K562 (cell line): ENCODE results near the gene ORAI1. TPM values are rescaled to one million over a fixed set of nuclear protein-coding genes. Genes with fewer than 3 reads are reported as not detected.
A peak's percentile ranks its signal among the peaks of the same experiment; 100 is the strongest.

Experiments
- BCOR ChIP-seq: fragments of 450-650 bp; IDR thresholded peaks from 2 replicates; pipeline ENCODE4 v1.6.1; 2016
- BDP1 ChIP-seq: IDR thresholded peaks from 3 replicates; pipeline ENCODE4 v1.6.1; 2011; ENCODE audit not compliant: insufficient read length, insufficient read depth
- CBX5 ChIP-seq: IDR thresholded peaks from 2 replicates; pipeline ENCODE4 v1.6.1; 2014; ENCODE audit warnings: low read depth, borderline replicate concordance
- DIDO1 ChIP-seq: fragments of 450-650 bp; IDR thresholded peaks from 2 replicates; pipeline ENCODE4 v1.6.1; 2016; ENCODE audit warnings: low read depth, missing biosample characterization, missing genetic modification characterization
- POLR2AphosphoS5 ChIP-seq: IDR thresholded peaks from 2 replicates; pipeline ENCODE4 v1.6.1; 2011; ENCODE audit warnings: mild to moderate bottlenecking, low read depth, low read length, moderate library complexity; ENCODE audit not compliant: control insufficient read depth, insufficient read depth
- RBM14 ChIP-seq: fragments of 200-400 bp; formaldehyde crosslinking; IDR thresholded peaks from 2 replicates; pipeline ENCODE4 v1.6.1; 2018; ENCODE audit warnings: low read depth, mild to moderate bottlenecking, low read length, moderate library complexity, borderline replicate concordance; ENCODE audit not compliant: insufficient read depth
- RBM25 ChIP-seq: fragments of 200-400 bp; formaldehyde crosslinking; IDR thresholded peaks from 2 replicates; pipeline ENCODE4 v1.6.1; 2018; ENCODE audit warnings: low read length, low read depth, moderate library complexity; ENCODE audit not compliant: severe bottlenecking
- U2AF2 ChIP-seq: fragments of 200-400 bp; formaldehyde crosslinking; optimal IDR thresholded peaks from 2 replicates; pipeline ENCODE3; 2017; ENCODE audit warnings: low read depth, mild to moderate bottlenecking, low read length
- polyA plus RNA-seq, 8 experiments: library from polyadenylated mRNA; depleted of rRNA in 4 of 8; stranded (reverse) in 5 of 8; unstranded in 3 of 8; fragments of >200 nt; fragmentation: Nextera tagmentation in 2 of 8; fragmentation: Illumina TruSeq in 1 of 8; extraction: Ambion mirVana in 2 of 8; extraction: Trizol in 1 of 8; gene quantifications; 2 replicates each; pipeline versions ENCODE4 v1.2.1 to v1.2.3, GENCODE V29; 2011 to 2014; ENCODE audit warnings: inconsistent platforms in 1 of 8, missing spikeins in 1 of 8
- total RNA-seq, 7 experiments: library from RNA; depleted of rRNA in 6 of 7; stranded (reverse); fragments of >200 nt in 6 of 7; fragmentation: Illumina TruSeq in 2 of 7; extraction: Trizol in 2 of 7; gene quantifications; 2 replicates each; pipeline versions ENCODE4 v1.2.1 to v1.2.3, GENCODE V29; 2011 to 2021; ENCODE audit warnings: low replicate concordance in 1 of 7
- TF ChIP-seq, protein P1 (sequence below): sonication (generic); formaldehyde crosslinking; IDR thresholded peaks from 2 replicates; pipeline ENCODE4 v1.9.0; 2022; ENCODE audit warnings: mild to moderate bottlenecking, missing genetic modification reagents
- TF ChIP-seq, protein P2 (sequence below): fragments of 450-650 bp; formaldehyde crosslinking; IDR thresholded peaks from 2 replicates; pipeline ENCODE4 v1.4.0; 2020; ENCODE audit warnings: mild to moderate bottlenecking

The ORAI1 gene
- total and polyA plus RNA-seq, 9 of the 15 experiments (the other 6 are each of a cell fraction or from before 2014, with no cell fraction given) = 2.6 to 23.8 (median 9.3) TPM

DNA sequence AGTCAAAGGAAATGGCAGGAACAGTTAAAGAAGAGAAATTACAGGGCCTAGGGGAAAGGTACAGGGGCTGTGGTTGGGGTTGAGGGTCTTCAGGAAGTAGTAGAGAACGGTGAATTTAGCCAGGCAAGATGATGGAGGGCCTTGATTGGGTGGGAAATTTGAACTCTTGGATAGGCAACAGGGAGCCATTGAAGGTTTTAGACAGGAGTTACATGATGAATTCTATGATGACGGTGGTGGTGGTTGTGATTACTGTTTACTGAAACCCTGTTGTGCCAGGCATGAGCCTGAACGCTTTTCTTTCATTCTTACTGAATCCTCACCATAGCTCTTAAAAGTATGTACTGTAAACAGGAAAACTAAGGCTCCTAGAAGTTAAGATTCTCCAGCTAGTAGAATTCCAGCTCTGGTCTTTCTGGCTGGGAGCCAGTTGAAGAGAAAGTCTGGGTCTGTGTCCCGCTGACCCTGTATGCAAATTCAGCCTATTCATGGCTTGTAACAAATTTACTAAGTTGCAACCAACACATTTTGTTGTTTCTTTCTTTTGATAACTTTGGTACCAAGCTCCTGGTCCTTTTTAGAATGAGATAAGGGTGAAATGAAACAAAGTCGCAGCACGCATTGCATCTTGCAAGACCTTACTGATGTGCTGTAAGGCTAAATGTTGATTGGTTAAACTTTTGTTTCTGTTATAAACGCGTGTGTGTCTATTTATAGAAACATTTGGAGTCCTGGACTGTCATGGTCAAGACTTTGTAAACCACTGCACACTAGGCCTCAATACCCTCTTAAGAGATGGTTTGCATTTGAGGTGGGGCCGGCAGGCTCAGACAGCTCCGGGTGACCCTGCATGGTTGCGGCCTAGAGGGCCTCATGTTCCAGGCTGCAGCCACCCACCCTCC lies 6.0 kb downstream of the ORAI1 start (continued):
- TF ChIP-seq RBM14 (no peak), BCOR (peak; percentile 29; the same call in 1 of the 2 replicates), RBM25 (peak; percentile 68), DIDO1 (tag) (no peak), BDP1 (no peak), POLR2AphosphoS5 (no peak), U2AF2 (no peak), CBX5 (no peak)
- TF ChIP-seq, protein P1, sequence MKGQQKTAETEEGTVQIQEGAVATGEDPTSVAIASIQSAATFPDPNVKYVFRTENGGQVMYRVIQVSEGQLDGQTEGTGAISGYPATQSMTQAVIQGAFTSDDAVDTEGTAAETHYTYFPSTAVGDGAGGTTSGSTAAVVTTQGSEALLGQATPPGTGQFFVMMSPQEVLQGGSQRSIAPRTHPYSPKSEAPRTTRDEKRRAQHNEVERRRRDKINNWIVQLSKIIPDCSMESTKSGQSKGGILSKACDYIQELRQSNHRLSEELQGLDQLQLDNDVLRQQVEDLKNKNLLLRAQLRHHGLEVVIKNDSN (CRISPR knock-in tag) = no peak
- TF ChIP-seq, protein P2, sequence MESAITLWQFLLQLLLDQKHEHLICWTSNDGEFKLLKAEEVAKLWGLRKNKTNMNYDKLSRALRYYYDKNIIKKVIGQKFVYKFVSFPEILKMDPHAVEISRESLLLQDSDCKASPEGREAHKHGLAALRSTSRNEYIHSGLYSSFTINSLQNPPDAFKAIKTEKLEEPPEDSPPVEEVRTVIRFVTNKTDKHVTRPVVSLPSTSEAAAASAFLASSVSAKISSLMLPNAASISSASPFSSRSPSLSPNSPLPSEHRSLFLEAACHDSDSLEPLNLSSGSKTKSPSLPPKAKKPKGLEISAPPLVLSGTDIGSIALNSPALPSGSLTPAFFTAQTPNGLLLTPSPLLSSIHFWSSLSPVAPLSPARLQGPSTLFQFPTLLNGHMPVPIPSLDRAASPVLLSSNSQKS = no peak
